GM12872 (cell line): ENCODE results near the gene ASCC3.

Experiments
- TF ChIP-seq, protein P1 (sequence below): IDR thresholded peaks from 3 replicates; pipeline ENCODE4 v1.5.1; 2011; ENCODE audit warnings: low read depth, mild to moderate bottlenecking, low read length, moderate library complexity; ENCODE audit not compliant: insufficient read depth

Gene ASCC3

DNA sequence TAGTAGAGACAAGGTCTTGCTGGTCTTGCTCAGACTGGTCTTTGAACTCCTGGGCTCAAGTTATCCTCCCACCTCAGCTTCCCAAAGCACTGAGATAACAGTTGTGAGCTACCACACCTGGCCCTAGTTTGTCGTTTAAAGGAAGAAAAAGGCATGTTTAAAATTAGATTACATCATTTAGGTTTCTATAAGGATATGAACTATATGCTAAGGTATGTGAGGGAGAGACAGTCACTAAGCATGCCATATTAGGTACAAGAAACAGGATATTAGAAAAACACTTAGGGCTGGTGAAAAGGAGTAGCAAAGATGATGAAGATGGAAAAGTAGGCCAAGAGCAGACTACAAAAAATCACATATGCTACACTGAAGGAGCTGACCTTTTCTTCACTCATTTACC lies 106.4 kb downstream of the ASCC3 start:
- TF ChIP-seq, protein P1, sequence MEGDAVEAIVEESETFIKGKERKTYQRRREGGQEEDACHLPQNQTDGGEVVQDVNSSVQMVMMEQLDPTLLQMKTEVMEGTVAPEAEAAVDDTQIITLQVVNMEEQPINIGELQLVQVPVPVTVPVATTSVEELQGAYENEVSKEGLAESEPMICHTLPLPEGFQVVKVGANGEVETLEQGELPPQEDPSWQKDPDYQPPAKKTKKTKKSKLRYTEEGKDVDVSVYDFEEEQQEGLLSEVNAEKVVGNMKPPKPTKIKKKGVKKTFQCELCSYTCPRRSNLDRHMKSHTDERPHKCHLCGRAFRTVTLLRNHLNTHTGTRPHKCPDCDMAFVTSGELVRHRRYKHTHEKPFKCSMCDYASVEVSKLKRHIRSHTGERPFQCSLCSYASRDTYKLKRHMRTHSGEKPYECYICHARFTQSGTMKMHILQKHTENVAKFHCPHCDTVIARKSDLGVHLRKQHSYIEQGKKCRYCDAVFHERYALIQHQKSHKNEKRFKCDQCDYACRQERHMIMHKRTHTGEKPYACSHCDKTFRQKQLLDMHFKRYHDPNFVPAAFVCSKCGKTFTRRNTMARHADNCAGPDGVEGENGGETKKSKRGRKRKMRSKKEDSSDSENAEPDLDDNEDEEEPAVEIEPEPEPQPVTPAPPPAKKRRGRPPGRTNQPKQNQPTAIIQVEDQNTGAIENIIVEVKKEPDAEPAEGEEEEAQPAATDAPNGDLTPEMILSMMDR = no peak

- TF ChIP-seq, protein P1 = no peak
Observed at GRCh38 chr6:100768816-100769351, 112.2 kb downstream of the ASCC3 start.

- TF ChIP-seq, protein P1 = no peak
Observed at GRCh38 chr6:100763617-100764241, 117.4 kb downstream of the ASCC3 start.

DNA sequence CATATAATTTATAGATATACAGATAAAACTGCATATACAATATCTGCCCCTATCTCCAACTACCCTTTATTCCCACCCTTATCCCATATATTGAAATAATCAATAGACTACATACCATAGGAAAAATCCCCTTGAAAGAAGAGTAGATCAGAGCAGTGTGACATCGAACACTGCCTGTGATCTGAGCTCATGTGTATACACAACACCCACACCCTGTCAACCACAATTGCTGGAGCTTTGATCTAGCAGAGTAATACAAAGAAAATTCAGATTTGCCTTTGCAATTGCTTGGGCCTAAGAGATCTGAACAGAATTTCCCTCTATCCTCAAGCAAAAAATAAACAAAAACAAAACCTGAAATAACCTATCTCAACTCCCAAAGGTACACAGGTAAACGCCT lies 119.3 kb downstream of the ASCC3 start:
- TF ChIP-seq, protein P1 = no peak

DNA sequence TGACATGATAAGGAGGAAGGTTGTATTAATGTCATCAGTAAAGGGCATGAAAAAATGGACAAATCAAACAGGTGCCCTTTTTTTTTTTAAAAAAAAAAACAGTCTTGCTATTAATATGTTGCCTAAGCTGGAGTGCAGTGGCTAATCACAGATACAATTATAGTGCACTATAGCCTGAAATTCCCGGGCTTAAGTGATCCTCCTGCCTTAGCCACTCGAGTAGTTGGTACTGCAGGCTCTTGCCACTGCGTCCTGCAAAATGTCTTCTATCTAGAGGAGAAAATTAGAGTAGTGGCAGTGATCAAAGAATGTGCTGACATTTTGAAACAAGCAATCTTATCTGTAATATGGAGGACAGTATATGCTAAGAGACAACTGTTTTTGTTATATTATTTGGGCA lies 127.7 kb downstream of the ASCC3 start:
- TF ChIP-seq, protein P1 = no peak

GRCh38 chr6:100751590-100751989 lies 129.5 kb downstream of the ASCC3 start:
- TF ChIP-seq, protein P1 = no peak

- TF ChIP-seq, protein P1 = no peak
Observed at GRCh38 chr6:100745419-100746041, 135.6 kb downstream of the ASCC3 start.
